SH-SY5Y (cell line): Measurements from ENCODE around the gene DOCK3.

Experiments
- GATA2 ChIP-seq: IDR thresholded peaks from 2 replicates; pipeline ENCODE4 v1.6.1; 2011; ENCODE audit warnings: mild to moderate bottlenecking, low read depth, low read length
- GATA3 ChIP-seq: IDR thresholded peaks from 2 replicates; pipeline ENCODE4 v1.6.1; 2011; ENCODE audit warnings: low read depth, mild to moderate bottlenecking, low read length, moderate library complexity

DNA sequence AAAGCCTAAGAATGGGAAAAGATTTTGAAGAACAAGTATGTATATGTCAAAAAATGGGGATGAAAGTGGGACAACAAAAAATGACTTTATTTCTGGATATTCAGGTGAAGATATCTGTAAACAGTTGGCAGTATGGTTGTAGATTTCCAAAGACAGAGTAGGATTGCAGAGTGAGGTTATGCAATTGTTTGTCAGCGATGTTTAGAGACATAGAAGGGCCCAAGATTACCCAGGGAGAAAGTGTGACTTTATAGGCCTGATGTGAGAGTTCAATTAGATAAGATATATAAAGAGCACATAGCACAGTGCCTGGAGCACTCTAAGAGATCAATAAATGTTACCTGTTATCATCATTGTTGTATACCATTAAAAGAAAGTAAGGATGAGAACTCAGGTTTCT lies 319.8 kb downstream of the DOCK3 start:
- TF ChIP-seq GATA2 (no peak), GATA3 (no peak)
